ENCODE data around the gene GGNBP2.

- TF ChIP-seq CTCF (IDR thresholded peaks at IDR 0.05) = peak in 1 of 6 experiments; percentile 21
- peak; percentile 88 for TF ChIP-seq POLR2A (IDR thresholded peaks at IDR 0.05)
Measured at GRCh38 chr17:36591434-36592315, 47.0 kb downstream of the GGNBP2 start, which contains the start of gene DHRS11.
